Measurements from ENCODE around the gene ARL15.

- TF ChIP-seq EP300 (IDR thresholded peaks at IDR 0.05) (no peak), POLR2A (IDR thresholded peaks at IDR 0.05) (no peak), POLR2AphosphoS5 (IDR thresholded peaks at IDR 0.05) (no peak)
Observed at GRCh38 chr5:54294097-54294667, 16.2 kb downstream of the ARL15 start.

All from upper lobe of left lung (tissue), 4 donors.